H9 (cell line): ENCODE results near the gene ADGRD1. TPM values are rescaled to one million over a fixed set of nuclear protein-coding genes. Genes with fewer than 3 reads are reported as not detected.

Experiments used
- DNase-seq: peaks from one replicate; pipeline ENCODE4 v3.0.0-alpha.2; 2017
- H2AFZ ChIP-seq: one replicate; pipeline ENCODE4 v1.6.1; 2013; ENCODE audit warnings: mild to moderate bottlenecking, low read length, control low read depth, moderate library complexity
- H2AK5ac ChIP-seq: 2 replicates; pipeline ENCODE4 v1.6.1; 2013; ENCODE audit warnings: low read length, control low read depth, mixed read lengths; ENCODE audit not compliant: insufficient read length
- H2BK120ac ChIP-seq: one replicate; pipeline ENCODE4 v1.6.1; 2013; ENCODE audit warnings: low read depth, mild to moderate bottlenecking, low read length, control low read depth, inconsistent platforms; ENCODE audit not compliant: poor library complexity, severe bottlenecking
- H2BK12ac ChIP-seq: 2 replicates; pipeline ENCODE4 v1.6.1; 2013; ENCODE audit warnings: low read length, control low read depth, mixed read lengths, low read depth; ENCODE audit not compliant: insufficient read length
- H2BK15ac ChIP-seq: 2 replicates; pipeline ENCODE4 v1.6.1; 2013; ENCODE audit warnings: low read depth, low read length, control low read depth
- H2BK20ac ChIP-seq: one replicate; pipeline ENCODE4 v1.6.1; 2013; ENCODE audit warnings: low read depth, mild to moderate bottlenecking, low read length, control low read depth, inconsistent platforms; ENCODE audit not compliant: poor library complexity, severe bottlenecking
- H2BK5ac ChIP-seq: 2 replicates; pipeline ENCODE4 v1.6.1; 2013; ENCODE audit warnings: low read length, control low read depth, mixed read lengths; ENCODE audit not compliant: insufficient read length
- H3K14ac ChIP-seq: 2 replicates; pipeline ENCODE4 v1.6.1; 2013; ENCODE audit warnings: low read length, control low read depth; ENCODE audit not compliant: insufficient read depth
- H3K18ac ChIP-seq: 2 replicates; pipeline ENCODE4 v1.6.1; 2013; ENCODE audit warnings: low read depth, mild to moderate bottlenecking, mixed read lengths, low read length, control low read depth; ENCODE audit not compliant: insufficient read length
- H3K23ac ChIP-seq: 2 replicates; pipeline ENCODE4 v1.6.1; 2013; ENCODE audit warnings: low read length, control low read depth, mixed read lengths, low read depth; ENCODE audit not compliant: insufficient read length
- H3K23me2 ChIP-seq: 2 replicates; pipeline ENCODE4 v1.6.1; 2013; ENCODE audit warnings: low read depth, mild to moderate bottlenecking, mixed read lengths, low read length, control low read depth; ENCODE audit not compliant: insufficient read length, poor library complexity, severe bottlenecking
- H3K27ac ChIP-seq: 2 replicates; pipeline ENCODE4 v1.5.1; 2013; ENCODE audit warnings: low read length, control low read depth, mixed read lengths, low read depth; ENCODE audit not compliant: insufficient read length
- H3K27me3 ChIP-seq: 2 replicates; pipeline ENCODE4 v1.6.1; 2013; ENCODE audit warnings: low read length, control low read depth, inconsistent platforms; ENCODE audit not compliant: insufficient read depth
- H3K4ac ChIP-seq: 2 replicates; pipeline ENCODE4 v1.6.1; 2013; ENCODE audit warnings: low read depth, mild to moderate bottlenecking, control low read depth, inconsistent platforms, low read length, moderate library complexity
- H3K4me1 ChIP-seq: 2 replicates; pipeline ENCODE4 v1.6.1; 2013; ENCODE audit warnings: low read length, control low read depth, inconsistent platforms; ENCODE audit not compliant: insufficient read depth
- H3K4me2 ChIP-seq: 2 replicates; pipeline ENCODE4 v1.6.1; 2013; ENCODE audit warnings: low read length, control low read depth, mixed read lengths; ENCODE audit not compliant: insufficient read length, insufficient read depth
- H3K56ac ChIP-seq: 2 replicates; pipeline ENCODE4 v1.6.1; 2013; ENCODE audit warnings: low read depth, mild to moderate bottlenecking, mixed read lengths, low read length, control low read depth; ENCODE audit not compliant: insufficient read length
- H3K79me1 ChIP-seq: 2 replicates; pipeline ENCODE4 v1.6.1; 2013; ENCODE audit warnings: low read depth, mild to moderate bottlenecking, moderate library complexity, low read length, control low read depth, inconsistent platforms; ENCODE audit not compliant: insufficient read depth, poor library complexity, severe bottlenecking
- H3K79me2 ChIP-seq: 2 replicates; pipeline ENCODE4 v1.6.1; 2013; ENCODE audit warnings: low read length, control low read depth, inconsistent platforms; ENCODE audit not compliant: insufficient read depth
- H3K9ac ChIP-seq: 2 replicates; pipeline ENCODE4 v1.6.1; 2013; ENCODE audit warnings: low read length, control low read depth, mixed read lengths; ENCODE audit not compliant: insufficient read length; ENCODE audit errors: extremely low read depth
- H3K9me3 ChIP-seq: one replicate; pipeline ENCODE4 v1.6.1; 2013; ENCODE audit warnings: low read depth, low read length, inconsistent platforms; ENCODE audit not compliant: control insufficient read depth
- H3T11ph ChIP-seq: one replicate; pipeline ENCODE4 v1.6.1; 2013; ENCODE audit warnings: mild to moderate bottlenecking, low read length, control low read depth, inconsistent platforms
- H4K20me1 ChIP-seq: one replicate; pipeline ENCODE4 v1.6.1; 2013; ENCODE audit not compliant: control insufficient read depth, insufficient read length, insufficient read depth
- H4K5ac ChIP-seq: 2 replicates; pipeline ENCODE4 v1.6.1; 2013; ENCODE audit warnings: low read depth, mild to moderate bottlenecking, mixed read lengths, low read length, control low read depth; ENCODE audit not compliant: insufficient read length
- H4K8ac ChIP-seq: replicated peaks from 2 replicates; pipeline ENCODE4 v1.6.1; 2013; ENCODE audit warnings: low read length, control low read depth, mixed read lengths, low read depth; ENCODE audit not compliant: insufficient read length
- H4K91ac ChIP-seq: 2 replicates; pipeline ENCODE4 v1.6.1; 2013; ENCODE audit warnings: low read depth, mild to moderate bottlenecking, moderate library complexity, mixed read lengths, low read length, control low read depth; ENCODE audit not compliant: insufficient read length
- H3K27ac Mint-ChIP-seq, 3 experiments: 2 replicates in 2 of 3; 3 replicates in 1 of 3; pipeline ENCODE4 v1.8.0; 2020 to 2021; ENCODE audit warnings: mixed read lengths in 3 of 3, mild to moderate bottlenecking in 1 of 3, moderate library complexity in 1 of 3
- H3K27me3 Mint-ChIP-seq: 2 replicates; pipeline ENCODE4 v1.8.0; 2021; ENCODE audit warnings: low read depth, mild to moderate bottlenecking, moderate library complexity, mixed read lengths
- H3K36me3 Mint-ChIP-seq, 3 experiments: 2 replicates in 2 of 3; 3 replicates in 1 of 3; pipeline ENCODE4 v1.8.0; 2020 to 2021; ENCODE audit warnings: low read depth in 3 of 3, mixed read lengths in 3 of 3; ENCODE audit not compliant: insufficient read depth in 1 of 3
- H3K4me1 Mint-ChIP-seq, 2 experiments: 2 replicates each; pipeline ENCODE4 v1.8.0; 2020; ENCODE audit warnings: mixed read lengths in 2 of 2
- H3K4me3 Mint-ChIP-seq, 2 experiments: 2 replicates in 1 of 2; 3 replicates in 1 of 2; pipeline ENCODE4 v1.8.0; 2020 to 2021; ENCODE audit warnings: mild to moderate bottlenecking in 2 of 2, mixed read lengths in 2 of 2, moderate library complexity in 1 of 2
- H3K9me3 Mint-ChIP-seq, 2 experiments: 2 replicates in 1 of 2; 3 replicates in 1 of 2; pipeline ENCODE4 v1.8.0; 2020; ENCODE audit warnings: mild to moderate bottlenecking in 2 of 2, mixed read lengths in 2 of 2, moderate library complexity in 1 of 2
- WGBS: extraction: QIAGEN DNeasy Blood & Tissue Kit; methylation state at CpG from one replicate; pipeline ENCODE4 v1.1.7; 2013; ENCODE audit warnings: missing lambda C conversion rate, low lambda C conversion rate, mixed read lengths; ENCODE audit not compliant: insufficient read length; ENCODE audit errors: extremely low coverage; 5-methylcytosine and 5-hydroxymethylcytosine counted together
- total RNA-seq: library from RNA; stranded (reverse); gene quantifications from 2 replicates; pipeline ENCODE4 v1.2.1, GENCODE V29; 2021
- TF ChIP-seq, protein P1 (sequence below): fragments of 200-600 bp; sonication (generic); conservative IDR thresholded peaks from 3 replicates; pipeline ENCODE4 v1.8.0; 2021; ENCODE audit warnings: antibody characterized with exemption, mild to moderate bottlenecking

The ADGRD1 gene
- total RNA-seq, 1 experiment from 2014 or later = 0.52 TPM

DNA sequence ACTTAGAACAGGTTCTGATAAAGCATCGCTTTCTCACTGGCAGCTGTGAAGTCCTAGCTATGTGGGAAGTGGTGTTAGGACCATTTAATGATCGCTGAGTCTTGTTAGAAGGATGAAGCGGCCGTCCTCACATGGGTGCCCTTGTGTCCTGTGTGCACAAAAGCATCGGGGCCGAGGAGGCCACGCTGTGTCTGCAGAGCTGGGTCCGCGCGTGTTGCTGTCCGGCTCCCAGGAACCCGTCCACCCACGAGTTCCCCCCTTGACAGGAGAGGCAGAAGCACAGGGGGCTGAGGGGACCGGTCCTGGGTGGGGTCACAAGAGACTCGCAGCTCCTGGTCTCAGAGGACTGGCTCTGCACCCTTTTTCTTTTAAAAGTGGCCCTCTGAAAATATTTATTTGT, 90.4 kb downstream of the ADGRD1 start:
- Histone ChIP-seq H4K20me1 (no peaks in the 10 kb centered on the region), H2BK20ac (no peak overlapping the region), H3K23ac (no peak overlapping the region), H3K23me2 (no peaks in the 10 kb centered on the region), H3K27ac (no peak overlapping the region), H3K27me3 (no peaks in the 10 kb centered on the region), H3K4ac (no peak overlapping the region), H2AFZ (no peak overlapping the region), H3K18ac (no peak overlapping the region), H3K14ac (no peak overlapping the region), H3K79me2 (no peaks in the 10 kb centered on the region), H2BK12ac (no peak overlapping the region), H2BK15ac (no peak overlapping the region), H3K4me2 (no peak overlapping the region), H4K5ac (no peak overlapping the region), H3K9me3 (no peaks in the 10 kb centered on the region), H3K56ac (no peak overlapping the region), H3K9ac (no peak overlapping the region), H3K79me1 (no peaks in the 10 kb centered on the region), H4K8ac (no peak overlapping the region), H2BK120ac (no peak overlapping the region), H2AK5ac (no peak overlapping the region), H4K91ac (no peak overlapping the region), H3T11ph (no peak overlapping the region), H3K4me1 (no peaks in the 10 kb centered on the region), H2BK5ac (no peak overlapping the region)
- H3K4me3 Mint-ChIP-seq = no peak overlapping the region
- 0 out of 7 replicates have a peak overlapping the region, but pooled peaks of 1 of the 3 experiments have one; percentile 49 for H3K27ac Mint-ChIP-seq
- TF ChIP-seq, protein P1, sequence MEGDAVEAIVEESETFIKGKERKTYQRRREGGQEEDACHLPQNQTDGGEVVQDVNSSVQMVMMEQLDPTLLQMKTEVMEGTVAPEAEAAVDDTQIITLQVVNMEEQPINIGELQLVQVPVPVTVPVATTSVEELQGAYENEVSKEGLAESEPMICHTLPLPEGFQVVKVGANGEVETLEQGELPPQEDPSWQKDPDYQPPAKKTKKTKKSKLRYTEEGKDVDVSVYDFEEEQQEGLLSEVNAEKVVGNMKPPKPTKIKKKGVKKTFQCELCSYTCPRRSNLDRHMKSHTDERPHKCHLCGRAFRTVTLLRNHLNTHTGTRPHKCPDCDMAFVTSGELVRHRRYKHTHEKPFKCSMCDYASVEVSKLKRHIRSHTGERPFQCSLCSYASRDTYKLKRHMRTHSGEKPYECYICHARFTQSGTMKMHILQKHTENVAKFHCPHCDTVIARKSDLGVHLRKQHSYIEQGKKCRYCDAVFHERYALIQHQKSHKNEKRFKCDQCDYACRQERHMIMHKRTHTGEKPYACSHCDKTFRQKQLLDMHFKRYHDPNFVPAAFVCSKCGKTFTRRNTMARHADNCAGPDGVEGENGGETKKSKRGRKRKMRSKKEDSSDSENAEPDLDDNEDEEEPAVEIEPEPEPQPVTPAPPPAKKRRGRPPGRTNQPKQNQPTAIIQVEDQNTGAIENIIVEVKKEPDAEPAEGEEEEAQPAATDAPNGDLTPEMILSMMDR = no peak
- no CpG with 5 or more reads among the region's 15 CpGs for WGBS
- H3K9me3 Mint-ChIP-seq = peaks cover 0 to 4% of the 10 kb centered on the region in 2 experiments; a peak in 1 of 5 replicates
- H3K36me3 Mint-ChIP-seq = no peaks in the 10 kb centered on the region
- no peaks in the 10 kb centered on the region; the same call in 1 of the 2 replicates for H3K27me3 Mint-ChIP-seq
- no peak for DNase-seq
- peaks cover 3 to 4% of the 10 kb centered on the region in 2 experiments; a peak in 3 of 4 replicates for H3K4me1 Mint-ChIP-seq
